Activated CD8-positive, alpha-beta memory T cell treated with anti-CD3 and anti-CD28 coated beads for 1 hour (primary cell): ENCODE data around the gene CCL5.
"Not testable (repeated sequence)": the region's sequence is repeated elsewhere in the genome, so short reads cannot be mapped to it uniquely, and the experiment has no call there.

Experiments
- DNase-seq, 2 donors: peaks; one replicate each; pipeline ENCODE4 v3.0.0-alpha.2; 2020; ENCODE audit warnings: low read depth in 1 of 2; ENCODE audit errors: extremely low read depth in 1 of 2

Gene CCL5

DNA sequence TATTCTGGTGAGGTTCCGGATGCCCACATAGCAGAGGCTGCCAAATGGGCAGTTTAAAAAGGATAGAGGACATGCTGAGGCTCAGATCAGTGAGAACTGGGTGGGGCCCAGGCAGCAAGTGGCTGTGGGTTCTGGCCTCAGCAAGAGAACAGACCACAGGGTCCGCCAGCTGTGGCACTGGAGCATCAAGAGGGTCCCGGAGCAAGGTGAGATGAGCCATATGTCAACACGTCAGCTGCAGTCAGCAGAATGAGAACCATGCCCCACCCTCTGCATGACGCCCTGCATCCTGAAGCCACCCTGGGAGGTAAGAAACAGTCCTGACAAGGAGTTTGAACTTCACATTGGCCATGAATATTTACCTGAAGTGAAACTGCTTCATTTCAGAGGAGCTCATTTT lies 20.1 kb upstream of the CCL5 start:
- no peak for DNase-seq

DNA sequence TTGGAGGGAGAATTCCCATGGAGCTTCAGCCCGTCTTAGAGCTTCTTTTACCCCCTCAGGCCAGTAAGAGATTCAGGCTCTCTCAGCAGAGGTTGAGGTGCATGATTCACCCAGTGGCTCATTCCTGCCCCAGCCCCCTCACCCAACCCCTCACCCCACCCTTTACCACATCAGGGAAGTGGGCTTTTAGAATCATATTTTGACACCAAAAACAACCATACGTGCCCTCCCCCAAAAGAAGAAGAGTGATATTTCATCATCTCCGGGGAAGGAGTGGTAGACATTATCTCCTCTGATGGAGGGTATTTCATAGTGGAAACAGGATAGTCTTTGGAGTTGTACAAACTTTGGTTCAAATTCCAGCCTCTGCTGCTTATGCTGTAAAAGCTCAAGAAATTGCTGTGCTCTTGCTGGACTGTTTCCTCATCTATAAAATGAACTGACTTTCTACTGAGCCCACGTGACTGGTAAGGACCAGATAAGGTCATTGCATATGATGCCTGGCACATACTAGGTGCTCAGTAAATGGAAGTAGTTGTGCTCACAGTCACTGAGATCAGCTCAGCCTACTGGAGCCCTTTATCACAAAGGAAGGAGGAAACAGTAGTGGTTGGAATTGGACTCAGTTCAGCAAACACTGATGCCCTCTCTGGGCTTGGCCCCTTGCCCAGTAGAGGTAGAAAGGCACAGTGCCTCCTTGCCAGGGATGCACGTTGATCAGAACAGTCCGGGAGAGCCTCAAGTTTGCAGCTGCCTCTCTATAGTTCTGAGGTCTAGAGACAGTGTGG lies 18.3 kb upstream of the CCL5 start:
- DNase-seq, result no peak

DNA sequence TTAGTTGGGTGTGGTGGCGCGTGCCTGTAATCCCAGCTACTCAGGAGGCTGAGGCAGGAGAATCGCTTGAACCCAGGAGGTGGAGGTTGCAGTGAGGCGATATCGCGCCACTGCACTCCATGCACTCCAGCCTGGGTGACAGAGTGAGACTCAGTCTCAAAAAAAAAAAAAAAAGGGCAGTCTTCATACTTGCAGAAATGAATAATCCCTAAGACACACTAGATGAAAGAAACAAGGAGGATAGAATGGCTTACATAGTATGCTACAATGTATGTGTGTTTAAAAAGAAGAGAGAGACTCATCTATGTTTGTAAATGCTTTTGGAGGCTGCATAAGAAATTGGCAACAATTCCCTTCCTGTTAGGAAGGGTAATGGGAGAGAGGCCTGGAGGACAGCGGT lies 17.6 kb upstream of the CCL5 start:
- not testable (repeated sequence) for DNase-seq

DNA sequence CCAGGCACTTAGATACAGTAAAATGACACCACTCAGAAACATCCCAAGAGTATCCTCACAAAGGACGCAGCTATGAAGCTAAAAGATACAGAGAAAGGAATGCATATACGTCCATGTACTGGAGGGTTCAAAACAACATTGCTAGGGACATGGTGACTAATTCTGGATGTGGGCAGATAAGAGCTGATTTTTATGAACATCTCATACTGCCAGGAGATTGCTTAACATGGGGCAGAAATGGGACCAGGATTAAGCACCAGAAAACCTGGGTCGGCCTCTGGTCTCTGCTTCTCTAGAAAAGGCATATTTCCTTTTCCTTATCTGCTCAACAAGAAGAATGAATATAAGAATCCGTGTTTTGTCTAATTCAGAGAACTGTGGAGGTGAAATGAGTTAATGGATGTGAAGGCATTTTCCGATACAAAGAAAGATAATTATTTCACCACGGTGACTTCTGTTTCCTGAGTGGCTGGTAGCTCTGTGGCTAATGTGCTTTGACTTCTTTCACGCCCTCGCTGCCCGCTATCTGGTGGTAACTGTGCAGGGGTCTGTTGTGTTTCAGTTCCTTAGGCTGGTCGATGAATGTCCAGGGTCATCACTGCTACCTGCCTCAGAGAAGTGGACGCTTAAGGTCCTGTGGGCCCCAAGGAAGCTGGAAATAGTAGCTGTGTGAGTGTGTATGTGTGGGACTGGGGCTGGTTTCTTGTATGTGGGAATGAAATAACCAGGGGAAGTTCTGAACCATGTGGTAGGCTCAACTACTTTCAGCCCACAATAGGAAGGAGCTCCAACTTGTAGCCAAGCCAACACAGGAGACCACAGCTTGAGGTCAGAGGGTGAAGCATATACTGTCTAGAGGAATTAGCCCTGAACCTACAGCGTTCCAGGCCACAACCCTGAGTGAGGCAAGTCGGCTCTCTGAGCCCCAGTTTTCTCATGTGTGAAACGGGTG lies 15.8 kb upstream of the CCL5 start:
- no peak for DNase-seq

DNA sequence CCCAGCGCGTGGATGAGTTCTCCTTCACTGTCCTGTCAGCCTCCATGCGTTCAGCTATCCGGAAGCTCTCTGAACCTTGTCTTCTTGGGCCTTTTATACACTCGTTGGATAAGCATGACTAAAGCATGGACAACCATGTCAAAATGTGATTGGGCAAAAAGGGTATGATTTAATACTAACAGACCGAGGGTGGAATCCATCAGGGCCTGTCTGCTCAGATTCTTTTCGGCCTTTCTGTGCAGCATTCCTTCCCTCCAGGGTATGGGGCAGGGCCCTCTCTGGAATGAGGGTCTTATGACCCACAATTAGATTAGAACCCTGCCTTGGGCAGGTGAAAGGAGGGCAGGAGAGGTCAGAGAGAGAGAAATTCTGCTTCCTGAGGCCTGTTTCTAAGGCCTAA lies 14.0 kb upstream of the CCL5 start:
- DNase-seq, result no peak

DNA sequence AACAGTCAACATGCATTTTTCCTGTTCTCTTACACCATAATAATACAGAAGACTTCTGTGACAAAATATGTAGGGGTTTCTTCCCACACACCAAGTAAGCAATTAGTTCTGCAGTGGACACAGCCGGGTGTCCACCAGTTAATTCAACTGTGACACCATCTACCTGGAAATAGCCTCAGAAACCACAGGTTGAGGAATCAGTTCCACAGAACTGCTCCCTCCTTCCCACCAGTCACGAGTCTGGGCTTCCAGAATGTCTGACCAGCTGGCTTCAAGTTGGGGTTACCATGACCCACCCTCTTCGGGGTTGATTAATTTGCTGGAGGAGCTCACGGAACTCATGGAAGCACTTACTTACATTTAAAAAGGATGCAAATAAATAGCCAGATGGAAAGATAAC lies 13.6 kb upstream of the CCL5 start:
- DNase-seq, result no peak

DNA sequence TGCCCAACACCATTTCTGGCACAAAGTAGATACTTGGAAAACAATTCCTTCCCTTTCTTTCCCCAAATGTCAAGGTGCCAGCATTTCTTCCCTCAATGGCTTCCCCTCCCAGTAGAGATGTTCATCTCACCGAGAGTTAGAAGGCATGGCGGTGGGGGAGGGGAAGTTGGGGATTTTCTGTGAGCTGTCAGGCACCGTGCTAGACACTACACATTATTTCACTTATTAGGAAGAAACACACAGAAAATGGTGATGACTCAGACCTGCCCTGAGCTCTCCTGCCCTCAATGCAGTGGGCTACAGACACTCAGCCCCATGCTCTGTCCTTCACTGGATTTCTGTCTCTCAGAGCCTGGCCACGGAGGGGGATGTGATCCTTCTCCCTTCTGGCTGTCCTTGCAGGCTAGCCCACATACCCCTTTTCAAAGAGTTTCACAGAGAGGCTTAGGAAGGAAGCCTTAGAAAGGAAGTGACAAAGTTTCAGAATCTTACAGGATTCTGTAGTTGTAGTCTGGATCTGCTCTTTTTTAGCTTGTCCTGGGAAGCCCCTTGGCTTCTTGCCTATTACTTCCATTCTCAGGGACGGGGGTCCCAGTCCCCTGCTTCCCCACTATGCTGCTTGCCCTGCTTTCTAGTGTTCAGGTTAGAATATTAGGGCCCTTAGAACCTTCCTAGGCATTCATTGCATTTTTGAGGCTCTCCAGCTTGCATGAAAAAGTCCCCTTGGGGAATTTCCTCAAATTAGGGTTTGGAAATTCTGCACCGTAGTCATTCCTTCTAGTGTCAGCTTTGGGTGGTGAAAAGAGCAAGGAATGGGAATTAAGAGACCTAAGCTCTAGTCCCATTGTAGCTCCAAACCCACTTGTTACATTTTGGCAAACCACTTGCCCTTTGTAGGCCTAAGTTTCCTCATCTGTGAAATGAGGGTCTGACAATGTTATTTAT lies 12.2 kb upstream of the CCL5 start:
- no peak for DNase-seq

DNA sequence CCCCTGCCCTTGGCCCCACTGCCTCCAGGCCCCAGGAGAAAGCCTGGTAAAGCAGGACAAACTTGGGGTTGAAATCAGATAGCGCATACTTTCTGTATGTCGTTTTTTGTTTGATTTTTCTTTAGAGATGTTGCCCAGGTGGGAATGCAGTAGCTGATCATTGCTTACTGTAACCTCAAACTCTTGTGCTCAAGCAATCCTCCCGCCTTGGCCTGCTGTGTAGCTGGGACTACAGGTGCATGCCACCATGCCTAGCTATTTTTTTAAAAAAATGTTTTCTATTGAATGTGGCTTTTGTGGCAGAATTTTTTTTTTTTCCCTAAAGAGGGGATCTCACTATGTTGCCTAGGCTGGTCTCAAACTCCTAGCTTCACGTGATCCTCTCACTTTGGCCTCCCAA lies 11.1 kb upstream of the CCL5 start:
- DNase-seq, result no peak

DNA sequence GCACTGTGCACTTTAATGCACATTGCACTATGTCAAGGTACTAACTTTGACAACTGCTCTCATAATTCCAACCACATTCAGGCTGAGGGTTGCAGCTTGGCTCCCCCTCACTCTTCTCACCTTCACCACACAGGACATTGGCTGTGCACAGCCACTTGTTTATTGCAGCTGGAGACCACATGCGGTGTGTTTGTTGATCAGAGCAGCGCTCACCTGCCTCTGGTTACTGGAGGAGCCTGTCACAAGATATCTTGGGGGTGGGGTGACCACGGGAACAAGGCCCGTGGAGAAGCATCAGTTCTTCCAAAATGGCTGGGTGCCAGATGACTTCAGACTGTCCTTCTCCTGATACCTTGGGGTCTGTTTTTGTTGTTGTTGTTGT lies 10.6 kb upstream of the CCL5 start:
- DNase-seq, result no peak

DNA sequence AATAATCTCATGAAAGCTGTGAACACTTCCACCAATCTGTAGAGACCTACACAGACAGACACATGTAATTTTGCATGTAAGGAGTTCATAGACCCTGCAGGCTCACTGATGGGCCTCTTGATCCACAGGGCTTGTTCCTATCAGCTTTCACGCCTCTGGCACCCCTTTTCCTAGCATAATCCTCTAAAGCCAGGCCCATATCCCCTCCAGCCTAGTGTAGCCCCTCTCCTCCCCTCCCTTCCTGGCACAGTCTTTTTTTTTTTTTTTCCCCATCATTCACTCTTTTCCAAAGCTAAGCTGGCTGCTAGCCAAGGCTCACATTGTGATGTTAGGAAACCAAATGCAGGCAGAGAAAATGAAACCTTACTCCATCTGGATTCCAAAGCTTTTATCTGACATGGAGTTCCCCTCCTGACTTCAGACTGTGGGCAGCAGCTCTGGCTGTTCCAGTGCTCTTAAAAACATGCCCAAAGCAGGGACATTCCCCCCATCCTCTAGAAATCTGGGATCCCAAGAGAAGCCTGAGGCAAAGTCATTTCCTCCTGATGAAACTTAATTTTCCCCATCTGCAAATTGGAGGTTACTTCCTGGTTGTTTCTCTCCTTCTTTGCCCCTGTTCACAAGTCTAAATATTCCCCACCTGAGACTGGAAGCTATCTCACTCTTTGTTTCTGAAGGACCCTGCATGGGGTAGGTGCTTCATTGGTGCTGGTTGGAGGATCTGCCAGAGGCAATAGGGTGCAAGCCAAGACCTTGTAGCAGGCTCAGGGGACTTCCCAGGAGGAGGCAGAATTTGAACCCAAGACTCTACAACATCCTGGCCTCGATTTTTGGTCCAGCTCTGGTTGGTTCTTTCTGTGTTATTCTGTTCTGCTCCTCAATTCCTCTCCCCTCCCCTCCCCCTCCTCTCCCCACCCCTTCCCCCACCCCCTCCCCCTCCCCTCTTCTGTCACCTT lies 9.9 kb upstream of the CCL5 start:
- no peak for DNase-seq

DNA sequence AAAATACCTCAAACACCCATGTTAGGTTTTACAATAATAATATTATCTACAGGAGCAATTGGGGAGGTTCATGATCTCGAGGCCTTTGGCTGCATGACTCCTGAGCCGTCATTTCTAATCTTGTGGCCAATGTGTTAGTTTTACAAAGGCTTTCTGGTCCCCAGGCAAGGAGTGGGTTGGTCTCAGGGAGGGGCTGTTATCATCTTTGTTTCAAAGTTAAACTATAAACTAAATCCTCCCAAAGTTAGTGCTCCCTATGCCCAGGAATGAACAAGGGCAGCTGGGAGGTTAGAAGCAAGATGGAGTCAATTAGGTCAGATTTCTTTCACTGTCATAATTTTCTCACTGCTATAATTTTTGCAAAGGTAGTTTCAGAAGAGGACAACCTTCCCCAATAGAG lies 9.1 kb upstream of the CCL5 start:
- DNase-seq, result no peak

DNA sequence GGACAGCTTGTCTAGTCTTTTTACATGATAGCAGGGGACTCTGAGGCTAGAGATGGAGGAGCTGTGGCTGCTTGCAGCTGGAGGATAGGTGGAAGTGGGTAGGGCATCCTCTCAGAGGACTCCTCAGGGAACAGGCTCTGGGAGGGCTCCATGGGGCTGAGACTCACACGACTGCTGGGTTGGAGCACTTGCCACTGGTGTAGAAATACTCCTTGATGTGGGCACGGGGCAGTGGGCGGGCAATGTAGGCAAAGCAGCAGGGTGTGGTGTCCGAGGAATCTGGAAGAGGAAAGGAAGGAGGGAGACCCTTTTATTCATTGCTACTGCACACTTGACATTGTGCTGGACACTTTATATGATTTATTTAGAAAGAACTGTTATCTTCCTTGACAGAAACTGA lies 1.8 kb downstream of the CCL5 start:
- no peak for DNase-seq

DNA sequence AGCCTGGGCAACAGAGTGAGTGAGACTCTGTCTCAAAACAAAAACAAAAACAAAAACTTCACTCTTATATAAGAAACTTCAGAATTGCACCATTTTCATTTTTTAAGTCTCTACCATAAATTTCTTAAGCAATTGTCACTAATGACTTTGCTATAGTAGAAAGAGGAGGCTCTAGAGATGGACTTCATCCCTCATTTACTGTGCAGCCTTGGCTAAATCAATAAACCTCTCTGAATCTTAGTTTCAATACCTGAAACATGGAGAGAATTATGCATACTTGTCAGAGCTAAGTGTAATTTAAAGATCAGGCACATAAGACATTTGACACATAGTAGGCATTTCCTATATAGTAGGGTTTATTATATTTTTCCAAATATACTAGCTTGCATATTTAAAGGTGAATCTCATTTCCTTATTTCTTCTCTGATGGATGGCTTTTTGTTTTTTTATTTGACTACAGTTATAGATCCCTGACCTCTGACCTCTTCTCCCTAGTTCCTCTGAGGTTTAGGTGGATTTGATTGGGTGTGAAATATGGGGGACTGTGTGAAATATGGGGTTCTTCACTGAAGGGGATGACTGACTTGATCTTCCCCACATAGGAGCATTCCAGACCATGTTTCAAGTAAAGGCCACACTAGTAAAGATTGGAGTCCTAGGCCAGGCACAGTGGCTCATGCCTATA lies 2.7 kb downstream of the CCL5 start:
- DNase-seq, result no peak

DNA sequence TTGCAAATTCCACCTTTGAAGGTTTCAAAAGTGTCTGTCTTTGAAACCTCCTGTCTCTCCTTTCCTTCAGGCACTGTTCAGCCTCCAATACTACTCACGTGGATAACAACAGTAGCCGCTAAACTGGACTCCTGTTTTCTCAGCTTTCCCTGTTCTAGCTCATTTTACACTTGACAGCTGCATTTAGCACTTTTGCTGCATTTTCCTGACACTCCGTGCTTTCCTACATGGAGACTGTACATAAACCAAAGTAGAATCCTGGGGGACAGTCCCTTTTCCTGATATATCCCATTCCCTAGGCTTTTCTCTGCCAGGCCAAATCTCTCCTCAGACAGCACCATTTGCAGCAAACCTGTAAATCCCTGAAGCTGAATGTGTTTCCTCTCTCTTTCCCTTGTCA lies 3.6 kb downstream of the CCL5 start:
- DNase-seq, result no peak

DNA sequence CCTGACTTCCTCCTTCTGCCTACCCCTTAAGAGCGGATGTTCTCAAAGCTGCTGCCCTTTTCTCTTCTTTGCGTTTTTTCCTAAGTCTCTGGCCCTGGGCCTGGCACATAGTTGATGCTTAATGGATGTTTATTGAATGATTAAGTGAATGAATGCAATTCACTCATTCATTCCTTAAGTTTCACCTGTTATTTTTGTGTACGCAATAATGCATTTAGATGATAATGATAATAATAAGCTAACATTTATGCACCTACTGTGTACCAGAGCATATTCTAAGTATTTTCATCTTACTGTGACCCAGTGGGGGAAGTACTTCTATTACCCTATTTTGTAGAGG lies 4.4 kb downstream of the CCL5 start:
- DNase-seq, result no peak

DNA sequence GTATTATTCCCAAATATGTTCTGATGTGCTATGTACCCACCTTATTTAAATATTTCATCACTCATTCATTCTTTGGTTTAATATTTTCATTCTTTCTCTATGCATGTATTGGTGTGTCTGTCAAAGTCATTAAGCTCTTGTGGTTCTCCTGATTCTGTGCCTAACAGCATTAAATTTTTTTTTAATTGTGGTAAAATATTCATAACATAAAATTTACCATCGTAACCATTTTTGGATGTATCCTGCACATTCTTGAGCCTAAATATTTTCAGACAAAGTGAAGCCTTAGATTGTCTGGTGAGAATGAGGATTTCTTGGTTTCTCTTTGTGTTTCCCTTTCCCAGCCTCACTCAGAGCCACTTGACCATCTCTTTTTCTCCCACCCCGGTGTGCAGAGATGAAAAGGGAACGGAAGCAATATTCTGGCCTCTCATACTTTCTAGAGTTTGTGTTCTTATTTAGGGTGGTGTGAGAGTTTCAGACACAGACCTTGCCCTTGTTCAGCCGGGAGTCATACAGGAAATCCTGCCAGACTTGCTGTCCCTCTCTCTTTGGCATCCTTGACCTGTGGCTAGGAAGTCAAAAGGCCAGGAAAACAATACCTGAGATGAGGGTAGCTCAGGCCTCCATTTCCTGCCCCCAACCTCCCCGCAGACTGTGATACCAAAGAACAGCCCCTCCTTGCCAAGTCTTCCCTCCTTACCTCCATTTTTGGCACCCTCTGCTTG lies 4.9 kb downstream of the CCL5 start:
- DNase-seq, result no peak

DNA sequence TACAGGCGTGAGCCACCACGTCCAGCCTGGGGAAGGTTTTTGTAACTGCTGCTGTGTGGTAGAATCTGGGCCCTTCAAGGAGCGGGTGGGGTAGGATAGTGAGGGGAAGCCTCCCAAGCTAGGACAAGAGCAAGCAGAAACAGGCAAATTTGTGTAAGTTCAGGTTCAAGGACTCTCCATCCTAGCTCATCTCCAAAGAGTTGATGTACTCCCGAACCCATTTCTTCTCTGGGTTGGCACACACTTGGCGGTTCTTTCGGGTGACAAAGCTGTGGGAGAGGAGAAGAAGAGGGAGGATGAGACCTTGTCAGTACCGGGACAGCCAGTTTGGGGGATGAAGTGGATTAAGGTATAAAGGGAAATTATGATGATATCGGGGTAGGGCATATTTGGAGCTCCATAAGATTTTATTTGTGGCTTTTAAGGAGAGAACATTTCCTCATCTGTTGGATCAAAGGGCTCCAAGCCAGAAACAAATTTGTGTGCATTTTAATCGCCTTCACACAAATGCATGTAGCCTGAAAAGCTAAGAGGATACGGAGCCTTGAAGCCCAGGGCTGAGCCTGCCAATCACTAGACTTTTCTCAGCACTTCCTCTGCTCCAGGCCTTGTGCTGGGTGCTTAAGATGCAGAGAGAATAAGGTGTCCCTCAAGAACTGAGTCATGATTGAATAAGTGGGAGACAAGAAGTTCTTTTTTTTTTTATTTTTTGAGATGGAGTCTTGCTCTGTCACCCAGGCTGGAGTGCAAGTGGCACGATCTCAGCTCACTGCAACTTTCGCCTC lies 7.8 kb downstream of the CCL5 start:
- no peak for DNase-seq
